H9 (cell line): ENCODE data around the gene GATA2. TPM values are rescaled to one million over a fixed set of nuclear protein-coding genes. Genes with fewer than 3 reads are reported as not detected.

Experiments
- DNase-seq: peaks from one replicate; pipeline ENCODE4 v3.0.0-alpha.2; 2017
- H2AFZ ChIP-seq: one replicate; pipeline ENCODE4 v1.6.1; 2013; ENCODE audit warnings: mild to moderate bottlenecking, low read length, control low read depth, moderate library complexity
- H2AK5ac ChIP-seq: 2 replicates; pipeline ENCODE4 v1.6.1; 2013; ENCODE audit warnings: low read length, control low read depth, mixed read lengths; ENCODE audit not compliant: insufficient read length
- H2BK120ac ChIP-seq: one replicate; pipeline ENCODE4 v1.6.1; 2013; ENCODE audit warnings: low read depth, mild to moderate bottlenecking, low read length, control low read depth, inconsistent platforms; ENCODE audit not compliant: poor library complexity, severe bottlenecking
- H2BK12ac ChIP-seq: 2 replicates; pipeline ENCODE4 v1.6.1; 2013; ENCODE audit warnings: low read length, control low read depth, mixed read lengths, low read depth; ENCODE audit not compliant: insufficient read length
- H2BK15ac ChIP-seq: 2 replicates; pipeline ENCODE4 v1.6.1; 2013; ENCODE audit warnings: low read depth, low read length, control low read depth
- H2BK20ac ChIP-seq: one replicate; pipeline ENCODE4 v1.6.1; 2013; ENCODE audit warnings: low read depth, mild to moderate bottlenecking, low read length, control low read depth, inconsistent platforms; ENCODE audit not compliant: poor library complexity, severe bottlenecking
- H2BK5ac ChIP-seq: 2 replicates; pipeline ENCODE4 v1.6.1; 2013; ENCODE audit warnings: low read length, control low read depth, mixed read lengths; ENCODE audit not compliant: insufficient read length
- H3K14ac ChIP-seq: 2 replicates; pipeline ENCODE4 v1.6.1; 2013; ENCODE audit warnings: low read length, control low read depth; ENCODE audit not compliant: insufficient read depth
- H3K18ac ChIP-seq: 2 replicates; pipeline ENCODE4 v1.6.1; 2013; ENCODE audit warnings: low read depth, mild to moderate bottlenecking, mixed read lengths, low read length, control low read depth; ENCODE audit not compliant: insufficient read length
- H3K23ac ChIP-seq: 2 replicates; pipeline ENCODE4 v1.6.1; 2013; ENCODE audit warnings: low read length, control low read depth, mixed read lengths, low read depth; ENCODE audit not compliant: insufficient read length
- H3K23me2 ChIP-seq: 2 replicates; pipeline ENCODE4 v1.6.1; 2013; ENCODE audit warnings: low read depth, mild to moderate bottlenecking, mixed read lengths, low read length, control low read depth; ENCODE audit not compliant: insufficient read length, poor library complexity, severe bottlenecking
- H3K27ac ChIP-seq: 2 replicates; pipeline ENCODE4 v1.5.1; 2013; ENCODE audit warnings: low read length, control low read depth, mixed read lengths, low read depth; ENCODE audit not compliant: insufficient read length
- H3K27me3 ChIP-seq: 2 replicates; pipeline ENCODE4 v1.6.1; 2013; ENCODE audit warnings: low read length, control low read depth, inconsistent platforms; ENCODE audit not compliant: insufficient read depth
- H3K4ac ChIP-seq: 2 replicates; pipeline ENCODE4 v1.6.1; 2013; ENCODE audit warnings: low read depth, mild to moderate bottlenecking, control low read depth, inconsistent platforms, low read length, moderate library complexity
- H3K4me1 ChIP-seq: 2 replicates; pipeline ENCODE4 v1.6.1; 2013; ENCODE audit warnings: low read length, control low read depth, inconsistent platforms; ENCODE audit not compliant: insufficient read depth
- H3K4me2 ChIP-seq: 2 replicates; pipeline ENCODE4 v1.6.1; 2013; ENCODE audit warnings: low read length, control low read depth, mixed read lengths; ENCODE audit not compliant: insufficient read length, insufficient read depth
- H3K56ac ChIP-seq: 2 replicates; pipeline ENCODE4 v1.6.1; 2013; ENCODE audit warnings: low read depth, mild to moderate bottlenecking, mixed read lengths, low read length, control low read depth; ENCODE audit not compliant: insufficient read length
- H3K79me1 ChIP-seq: 2 replicates; pipeline ENCODE4 v1.6.1; 2013; ENCODE audit warnings: low read depth, mild to moderate bottlenecking, moderate library complexity, low read length, control low read depth, inconsistent platforms; ENCODE audit not compliant: insufficient read depth, poor library complexity, severe bottlenecking
- H3K79me2 ChIP-seq: 2 replicates; pipeline ENCODE4 v1.6.1; 2013; ENCODE audit warnings: low read length, control low read depth, inconsistent platforms; ENCODE audit not compliant: insufficient read depth
- H3K9ac ChIP-seq: 2 replicates; pipeline ENCODE4 v1.6.1; 2013; ENCODE audit warnings: low read length, control low read depth, mixed read lengths; ENCODE audit not compliant: insufficient read length; ENCODE audit errors: extremely low read depth
- H3K9me3 ChIP-seq: one replicate; pipeline ENCODE4 v1.6.1; 2013; ENCODE audit warnings: low read depth, low read length, inconsistent platforms; ENCODE audit not compliant: control insufficient read depth
- H3T11ph ChIP-seq: one replicate; pipeline ENCODE4 v1.6.1; 2013; ENCODE audit warnings: mild to moderate bottlenecking, low read length, control low read depth, inconsistent platforms
- H4K20me1 ChIP-seq: one replicate; pipeline ENCODE4 v1.6.1; 2013; ENCODE audit not compliant: control insufficient read depth, insufficient read length, insufficient read depth
- H4K5ac ChIP-seq: 2 replicates; pipeline ENCODE4 v1.6.1; 2013; ENCODE audit warnings: low read depth, mild to moderate bottlenecking, mixed read lengths, low read length, control low read depth; ENCODE audit not compliant: insufficient read length
- H4K8ac ChIP-seq: replicated peaks from 2 replicates; pipeline ENCODE4 v1.6.1; 2013; ENCODE audit warnings: low read length, control low read depth, mixed read lengths, low read depth; ENCODE audit not compliant: insufficient read length
- H4K91ac ChIP-seq: 2 replicates; pipeline ENCODE4 v1.6.1; 2013; ENCODE audit warnings: low read depth, mild to moderate bottlenecking, moderate library complexity, mixed read lengths, low read length, control low read depth; ENCODE audit not compliant: insufficient read length
- H3K27ac Mint-ChIP-seq, 3 experiments: 2 replicates in 2 of 3; 3 replicates in 1 of 3; pipeline ENCODE4 v1.8.0; 2020 to 2021; ENCODE audit warnings: mixed read lengths in 3 of 3, mild to moderate bottlenecking in 1 of 3, moderate library complexity in 1 of 3
- H3K27me3 Mint-ChIP-seq: 2 replicates; pipeline ENCODE4 v1.8.0; 2021; ENCODE audit warnings: low read depth, mild to moderate bottlenecking, moderate library complexity, mixed read lengths
- H3K36me3 Mint-ChIP-seq, 3 experiments: 2 replicates in 2 of 3; 3 replicates in 1 of 3; pipeline ENCODE4 v1.8.0; 2020 to 2021; ENCODE audit warnings: low read depth in 3 of 3, mixed read lengths in 3 of 3; ENCODE audit not compliant: insufficient read depth in 1 of 3
- H3K4me1 Mint-ChIP-seq, 2 experiments: 2 replicates each; pipeline ENCODE4 v1.8.0; 2020; ENCODE audit warnings: mixed read lengths in 2 of 2
- H3K4me3 Mint-ChIP-seq, 2 experiments: 2 replicates in 1 of 2; 3 replicates in 1 of 2; pipeline ENCODE4 v1.8.0; 2020 to 2021; ENCODE audit warnings: mild to moderate bottlenecking in 2 of 2, mixed read lengths in 2 of 2, moderate library complexity in 1 of 2
- H3K9me3 Mint-ChIP-seq, 2 experiments: 2 replicates in 1 of 2; 3 replicates in 1 of 2; pipeline ENCODE4 v1.8.0; 2020; ENCODE audit warnings: mild to moderate bottlenecking in 2 of 2, mixed read lengths in 2 of 2, moderate library complexity in 1 of 2
- WGBS: extraction: QIAGEN DNeasy Blood & Tissue Kit; methylation state at CpG from one replicate; pipeline ENCODE4 v1.1.7; 2013; ENCODE audit warnings: missing lambda C conversion rate, low lambda C conversion rate, mixed read lengths; ENCODE audit not compliant: insufficient read length; ENCODE audit errors: extremely low coverage; 5-methylcytosine and 5-hydroxymethylcytosine counted together
- total RNA-seq: library from RNA; stranded (reverse); gene quantifications from 2 replicates; pipeline ENCODE4 v1.2.1, GENCODE V29; 2021
- TF ChIP-seq, protein P1 (sequence below): fragments of 200-600 bp; sonication (generic); conservative IDR thresholded peaks from 3 replicates; pipeline ENCODE4 v1.8.0; 2021; ENCODE audit warnings: antibody characterized with exemption, mild to moderate bottlenecking

The GATA2 gene
- total RNA-seq, 1 experiment from 2014 or later = 1.9 TPM

DNA sequence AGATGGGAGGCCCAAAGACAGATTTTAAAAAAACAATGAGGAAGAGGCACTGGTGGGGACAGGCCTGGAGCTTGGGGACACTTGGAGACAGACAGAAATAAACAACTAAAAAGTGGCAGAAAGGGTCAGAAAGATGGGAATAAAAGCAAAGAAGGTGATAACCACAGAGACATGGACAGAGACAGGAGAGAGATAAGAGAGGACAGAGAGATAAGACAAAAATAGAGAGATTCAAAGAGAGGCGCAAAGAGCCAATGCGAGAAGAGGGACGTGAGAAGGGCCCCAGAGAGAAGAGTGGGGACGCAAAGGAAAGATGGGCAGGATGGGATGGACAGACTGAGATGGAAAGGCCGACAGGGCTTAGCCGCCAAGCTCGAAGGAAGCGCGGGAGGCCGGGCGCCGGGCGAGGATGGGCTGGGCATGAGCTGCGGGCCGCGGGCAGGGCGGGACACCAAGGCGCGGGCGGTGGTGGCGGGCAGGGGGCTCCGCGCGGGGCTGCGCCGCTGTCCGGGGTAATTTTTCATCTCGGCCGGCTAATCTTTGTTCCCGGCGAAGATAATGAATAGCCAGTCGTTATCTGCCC, 3.1 kb upstream of the GATA2 start:
- H4K20me1 ChIP-seq = peaks cover 3% of the 10 kb centered on the region
- no peaks in the 10 kb centered on the region for H3K79me1 ChIP-seq
- no peak overlapping the region for H2AFZ ChIP-seq
- H3K27me3 Mint-ChIP-seq = peaks cover 97% of the 10 kb centered on the region
- peaks cover 63% of the 10 kb centered on the region for H3K27me3 ChIP-seq
- H2AK5ac ChIP-seq = no peak overlapping the region
- no peaks in the 10 kb centered on the region; a peak in 2 of 7 replicates for H3K36me3 Mint-ChIP-seq
- H2BK120ac ChIP-seq = no peak overlapping the region
- no peak overlapping the region for H4K8ac ChIP-seq
- no peak overlapping the region for H3K4me2 ChIP-seq
- no peak overlapping the region for H3K27ac ChIP-seq
- no peak overlapping the region for H3K9ac ChIP-seq
- peak overlapping the region in 1 of 2 experiments; percentile 67; a peak in 3 of 5 replicates for H3K4me3 Mint-ChIP-seq
- H3K4me1 Mint-ChIP-seq = peaks cover 24 to 49% of the 10 kb centered on the region in 2 experiments
- H3K23me2 ChIP-seq = peaks cover 5% of the 10 kb centered on the region
- no peak overlapping the region for H3K23ac ChIP-seq
- TF ChIP-seq, protein P1, sequence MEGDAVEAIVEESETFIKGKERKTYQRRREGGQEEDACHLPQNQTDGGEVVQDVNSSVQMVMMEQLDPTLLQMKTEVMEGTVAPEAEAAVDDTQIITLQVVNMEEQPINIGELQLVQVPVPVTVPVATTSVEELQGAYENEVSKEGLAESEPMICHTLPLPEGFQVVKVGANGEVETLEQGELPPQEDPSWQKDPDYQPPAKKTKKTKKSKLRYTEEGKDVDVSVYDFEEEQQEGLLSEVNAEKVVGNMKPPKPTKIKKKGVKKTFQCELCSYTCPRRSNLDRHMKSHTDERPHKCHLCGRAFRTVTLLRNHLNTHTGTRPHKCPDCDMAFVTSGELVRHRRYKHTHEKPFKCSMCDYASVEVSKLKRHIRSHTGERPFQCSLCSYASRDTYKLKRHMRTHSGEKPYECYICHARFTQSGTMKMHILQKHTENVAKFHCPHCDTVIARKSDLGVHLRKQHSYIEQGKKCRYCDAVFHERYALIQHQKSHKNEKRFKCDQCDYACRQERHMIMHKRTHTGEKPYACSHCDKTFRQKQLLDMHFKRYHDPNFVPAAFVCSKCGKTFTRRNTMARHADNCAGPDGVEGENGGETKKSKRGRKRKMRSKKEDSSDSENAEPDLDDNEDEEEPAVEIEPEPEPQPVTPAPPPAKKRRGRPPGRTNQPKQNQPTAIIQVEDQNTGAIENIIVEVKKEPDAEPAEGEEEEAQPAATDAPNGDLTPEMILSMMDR = no peak
- H4K5ac ChIP-seq = no peak overlapping the region
- no peak overlapping the region for H3K18ac ChIP-seq
- H4K91ac ChIP-seq = no peak overlapping the region
- peaks cover 3 to 4% of the 10 kb centered on the region in 2 experiments; a peak in 2 of 5 replicates for H3K9me3 Mint-ChIP-seq
- no peak overlapping the region for H2BK15ac ChIP-seq
- H3K14ac ChIP-seq = no peak overlapping the region
- H3K9me3 ChIP-seq = no peaks in the 10 kb centered on the region
- peak; percentile 38 for DNase-seq
- H3K4me1 ChIP-seq = no peaks in the 10 kb centered on the region
- H3K4ac ChIP-seq = no peak overlapping the region
- H3K27ac Mint-ChIP-seq = no peak overlapping the region
- H2BK12ac ChIP-seq = no peak overlapping the region
- no peaks in the 10 kb centered on the region for H3K79me2 ChIP-seq
- H3T11ph ChIP-seq = no peak overlapping the region
- H3K56ac ChIP-seq = no peak overlapping the region
- no peak overlapping the region for H2BK5ac ChIP-seq
- no CpG with 5 or more reads among the region's 32 CpGs for WGBS
- no peak overlapping the region for H2BK20ac ChIP-seq
